Peyer's patch (tissue), 4 donors: ENCODE data around the gene NQO2. TPM values are rescaled to one million over a fixed set of nuclear protein-coding genes. Genes with fewer than 3 reads are reported as not detected.
"Not testable (repeated sequence)": the region's sequence is repeated elsewhere in the genome, so short reads cannot be mapped to it uniquely, and the experiment has no call there.

Experiments
- DNase-seq, 3 donors: peaks; one replicate each; pipeline ENCODE4 v3.0.0-alpha.2; 2017 to 2019
- H3K27ac ChIP-seq, 4 donors: fragments of 200-600 bp; sonication (generic); one replicate each; pipeline ENCODE4 v1.5.1; 2016 to 2019
- H3K27me3 ChIP-seq, 2 donors: fragments of 200-600 bp; sonication (generic); one replicate each; pipeline ENCODE4 v1.5.1; 2019
- H3K36me3 ChIP-seq, 3 donors: fragments of 200-600 bp; sonication (generic); one replicate each; pipeline ENCODE4 v1.5.1; 2016 to 2019
- H3K4me1 ChIP-seq, 4 donors: fragments of 200-600 bp; sonication (generic); one replicate each; pipeline ENCODE4 v1.5.1; 2016 to 2019
- H3K4me3 ChIP-seq, 4 donors: fragments of 200-600 bp; sonication (generic); 1 replicate in 3 of 4; 2 replicates in 1 of 4; pipeline ENCODE4 v1.5.1; 2016 to 2019; ENCODE audit warnings: mild to moderate bottlenecking in 1 of 4
- H3K9me3 ChIP-seq, 4 donors: fragments of 200-600 bp; sonication (generic); one replicate each; pipeline ENCODE4 v1.5.1; 2016 to 2019; ENCODE audit warnings: mild to moderate bottlenecking in 1 of 4
- POLR2A ChIP-seq, 2 donors: fragments of 450-650 bp; IDR thresholded peaks; one replicate each; pipeline ENCODE4 v1.5.1; 2017; ENCODE audit warnings: antibody characterized with exemption in 2 of 2, mild to moderate bottlenecking in 2 of 2, moderate library complexity in 2 of 2
- total RNA-seq, 4 donors: library from RNA; depleted of rRNA; stranded (reverse); fragments of >200 nt; gene quantifications; one replicate each; pipeline ENCODE4 v1.1.0, GENCODE V29; 2016
- TF ChIP-seq, protein P1 (sequence below), 6 experiments: fragments of 450-650 bp in 4 of 6; fragments of 200-600 bp in 2 of 6; sonication (generic) in 1 of 6; IDR thresholded peaks; one replicate each; pipeline ENCODE4 v1.5.1; 2017 to 2019; ENCODE audit warnings: antibody characterized with exemption in 6 of 6, mild to moderate bottlenecking in 3 of 6, moderate library complexity in 1 of 6

Gene NQO2
- total RNA-seq, 4 donors from 2014 or later: 22.1 to 60.8 (median 29.3) TPM

- DNase-seq: peak in 1 of 3 donors; percentile 3
Measured at GRCh38 chr6:3007571-3007970, 7.9 kb downstream of the NQO2 start.

DNA sequence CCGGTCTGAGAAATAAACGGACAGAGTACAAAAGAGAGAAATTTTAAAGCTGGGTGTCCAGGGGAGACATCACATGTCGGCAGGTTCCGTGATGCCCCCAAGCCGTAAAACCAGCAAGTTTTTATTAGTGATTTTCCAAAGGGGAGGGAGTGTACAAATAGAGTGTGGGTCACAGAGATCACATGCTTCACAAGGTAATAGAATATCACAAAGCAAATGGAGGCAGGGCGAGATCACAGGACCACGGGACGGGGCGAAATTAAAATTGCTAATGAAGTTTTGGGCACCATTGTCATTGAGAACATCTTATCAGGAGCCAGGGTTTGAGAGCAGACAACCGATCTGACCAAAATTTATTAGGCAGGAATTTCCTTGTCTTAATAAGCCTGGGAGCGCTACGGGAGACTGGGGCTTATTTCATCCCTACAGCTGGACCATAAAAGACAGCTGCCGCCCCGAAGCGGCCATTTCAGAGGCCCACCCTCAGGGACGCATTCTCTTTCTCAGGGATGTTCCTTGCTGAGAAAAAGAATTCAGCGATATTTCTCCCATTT is 9.1 kb downstream of the NQO2 start:
- H3K4me3 ChIP-seq, H3K27ac ChIP-seq, H3K9me3 ChIP-seq, H3K27me3 ChIP-seq, H3K4me1 ChIP-seq: not testable (repeated sequence)
- peaks cover 0 to 53% (median 0%) of the 10 kb centered on the region in 3 donors for H3K36me3 ChIP-seq
- peak in 1 of 3 donors; percentile 11 for DNase-seq

More at GRCh38 chr6:3007571-3007970, 7.9 kb downstream of the NQO2 start:
- Histone ChIP-seq H3K4me3 (no peak overlapping the region), H3K27me3 (no peaks in the 10 kb centered on the region), H3K36me3 (peaks cover 0 to 55% (median 0%) of the 10 kb centered on the region in 3 donors), H3K9me3 (no peaks in the 10 kb centered on the region), H3K27ac (no peak overlapping the region), H3K4me1 (no peaks in the 10 kb centered on the region)
- TF ChIP-seq, protein P1, sequence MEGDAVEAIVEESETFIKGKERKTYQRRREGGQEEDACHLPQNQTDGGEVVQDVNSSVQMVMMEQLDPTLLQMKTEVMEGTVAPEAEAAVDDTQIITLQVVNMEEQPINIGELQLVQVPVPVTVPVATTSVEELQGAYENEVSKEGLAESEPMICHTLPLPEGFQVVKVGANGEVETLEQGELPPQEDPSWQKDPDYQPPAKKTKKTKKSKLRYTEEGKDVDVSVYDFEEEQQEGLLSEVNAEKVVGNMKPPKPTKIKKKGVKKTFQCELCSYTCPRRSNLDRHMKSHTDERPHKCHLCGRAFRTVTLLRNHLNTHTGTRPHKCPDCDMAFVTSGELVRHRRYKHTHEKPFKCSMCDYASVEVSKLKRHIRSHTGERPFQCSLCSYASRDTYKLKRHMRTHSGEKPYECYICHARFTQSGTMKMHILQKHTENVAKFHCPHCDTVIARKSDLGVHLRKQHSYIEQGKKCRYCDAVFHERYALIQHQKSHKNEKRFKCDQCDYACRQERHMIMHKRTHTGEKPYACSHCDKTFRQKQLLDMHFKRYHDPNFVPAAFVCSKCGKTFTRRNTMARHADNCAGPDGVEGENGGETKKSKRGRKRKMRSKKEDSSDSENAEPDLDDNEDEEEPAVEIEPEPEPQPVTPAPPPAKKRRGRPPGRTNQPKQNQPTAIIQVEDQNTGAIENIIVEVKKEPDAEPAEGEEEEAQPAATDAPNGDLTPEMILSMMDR (IDR thresholded peaks at IDR 0.05): no peak
- TF ChIP-seq POLR2A (IDR thresholded peaks at IDR 0.05): no peak

- Histone ChIP-seq H3K27me3 (no peaks in the 10 kb centered on the region), H3K4me1 (no peaks in the 10 kb centered on the region), H3K4me3 (no peak overlapping the region), H3K27ac (peak overlapping the region in 1 of 4 donors; percentile 40), H3K36me3 (peaks cover 0 to 58% (median 0%) of the 10 kb centered on the region in 3 donors), H3K9me3 (no peaks in the 10 kb centered on the region)
- TF ChIP-seq POLR2A (IDR thresholded peaks at IDR 0.05): no peak
- TF ChIP-seq, protein P1 (IDR thresholded peaks at IDR 0.05): no peak
- peak in 2 of 3 donors; percentile 12 to 82 for DNase-seq
Measured at GRCh38 chr6:3009930-3010329, 10.2 kb downstream of the NQO2 start.

GRCh38 chr6:3011158-3011557 is 11.5 kb downstream of the NQO2 start:
- TF ChIP-seq, protein P1 (IDR thresholded peaks at IDR 0.05): no peak
- no peaks in the 10 kb centered on the region for H3K4me1 ChIP-seq
- H3K36me3 ChIP-seq: peaks cover 0 to 64% (median 0%) of the 10 kb centered on the region in 3 donors
- DNase-seq: no peak
- H3K9me3 ChIP-seq: no peaks in the 10 kb centered on the region
- no peaks in the 10 kb centered on the region for H3K27me3 ChIP-seq
- H3K27ac ChIP-seq: no peak overlapping the region
- no peak overlapping the region for H3K4me3 ChIP-seq

DNA sequence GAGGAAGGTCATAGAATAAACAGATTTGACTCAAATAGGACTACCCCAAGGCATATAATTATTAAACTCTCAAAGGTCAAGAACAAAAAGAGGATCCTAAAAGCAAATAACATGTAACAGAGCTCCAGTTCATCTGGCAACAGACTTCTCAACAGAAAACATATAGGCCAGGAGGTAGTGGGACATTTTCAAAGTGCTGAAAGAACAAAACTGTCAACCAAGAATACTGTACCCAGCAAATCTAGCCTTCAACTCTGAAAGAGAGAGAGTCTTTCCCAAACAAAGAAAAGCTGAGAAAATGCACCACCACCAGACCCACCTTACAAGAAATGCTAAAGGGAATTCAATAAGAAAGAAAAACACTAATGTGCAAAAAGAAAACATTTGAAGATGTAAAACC is 11.9 kb downstream of the NQO2 start:
- Histone ChIP-seq H3K9me3 (no peaks in the 10 kb centered on the region), H3K4me1 (no peaks in the 10 kb centered on the region), H3K27ac (no peak overlapping the region), H3K36me3 (peaks cover 0 to 61% (median 0%) of the 10 kb centered on the region in 3 donors), H3K4me3 (no peak overlapping the region), H3K27me3 (no peaks in the 10 kb centered on the region)
- no peak for DNase-seq
- TF ChIP-seq, protein P1 (IDR thresholded peaks at IDR 0.05): no peak
- TF ChIP-seq POLR2A (IDR thresholded peaks at IDR 0.05): no peak

GRCh38 chr6:3013486-3013885 is 13.8 kb downstream of the NQO2 start:
- H3K27me3 ChIP-seq: no peaks in the 10 kb centered on the region

More at GRCh38 chr6:3013486-3013885, 13.8 kb downstream of the NQO2 start:
- DNase-seq: no peak
- Histone ChIP-seq H3K4me1 (no peaks in the 10 kb centered on the region), H3K4me3 (no peak overlapping the region), H3K36me3 (peaks cover 0 to 50% (median 0%) of the 10 kb centered on the region in 3 donors), H3K27ac (no peak overlapping the region), H3K9me3 (no peaks in the 10 kb centered on the region)
- TF ChIP-seq POLR2A (IDR thresholded peaks at IDR 0.05): no peak
- TF ChIP-seq, protein P1 (IDR thresholded peaks at IDR 0.05): no peak
